ENCODE measurements around the gene HRH4.

Gene HRH4

GRCh38 chr18:24460388-24460787 is at the start of gene HRH4:
HRH4 (plus strand) TSS chr18:24460637; CDS start chr18:24460729, 92 bp downstream.
- DNase-seq (ENCODE audit: low read depth): no peak
- Histone ChIP-seq H3K27me3 (replicated peaks; ENCODE audit: control insufficient read depth, insufficient read depth, low read length) (no peaks in the 10 kb centered on the region), H3K36me3 (ENCODE audit: control insufficient read depth, insufficient read depth, low read length, severe bottlenecking) (no peaks in the 10 kb centered on the region), H3K9ac (ENCODE audit: low read length) (no peak within 1 kb of the TSS), H3K4me1 (ENCODE audit: control insufficient read depth, insufficient read depth, low read length) (no peaks in the 10 kb centered on the region), H3K4me3 (ENCODE audit: low read length) (no peak within 1 kb of the TSS), H3K9me3 (ENCODE audit: control insufficient read depth, low read length) (no peaks in the 10 kb centered on the region)

GRCh38 chr18:24413148-24413547 is 47.3 kb upstream of the HRH4 start:
- no peak overlapping the region for H3K4me3 ChIP-seq (ENCODE audit: low read length)
- H3K9ac ChIP-seq (ENCODE audit: low read length): no peak overlapping the region
- no peaks in the 10 kb centered on the region for H3K36me3 ChIP-seq (ENCODE audit: control insufficient read depth, insufficient read depth, low read length, severe bottlenecking)
- no peaks in the 10 kb centered on the region for H3K4me1 ChIP-seq (ENCODE audit: control insufficient read depth, insufficient read depth, low read length)
- H3K9me3 ChIP-seq (ENCODE audit: control insufficient read depth, low read length): no peaks in the 10 kb centered on the region
- DNase-seq (ENCODE audit: low read depth): peak; percentile 21
- H3K27me3 ChIP-seq (replicated peaks; ENCODE audit: control insufficient read depth, insufficient read depth, low read length): peaks cover 15% of the 10 kb centered on the region

- H3K9ac ChIP-seq (ENCODE audit: low read length): no peak overlapping the region
- no peaks in the 10 kb centered on the region for H3K4me1 ChIP-seq (ENCODE audit: control insufficient read depth, insufficient read depth, low read length)
- no peaks in the 10 kb centered on the region for H3K36me3 ChIP-seq (ENCODE audit: control insufficient read depth, insufficient read depth, low read length, severe bottlenecking)
- peaks cover 24% of the 10 kb centered on the region for H3K27me3 ChIP-seq (replicated peaks; ENCODE audit: control insufficient read depth, insufficient read depth, low read length)
- no peak overlapping the region for H3K4me3 ChIP-seq (ENCODE audit: low read length)
- no peak for DNase-seq (ENCODE audit: low read depth)
- no peaks in the 10 kb centered on the region for H3K9me3 ChIP-seq (ENCODE audit: control insufficient read depth, low read length)
Observed at GRCh38 chr18:24414349-24415003, 46.0 kb upstream of the HRH4 start.

GRCh38 chr18:24417480-24417879 is 43.0 kb upstream of the HRH4 start:
- no peak for DNase-seq (ENCODE audit: low read depth)
- H3K27me3 ChIP-seq (replicated peaks; ENCODE audit: control insufficient read depth, insufficient read depth, low read length): peaks cover 19% of the 10 kb centered on the region
- no peak overlapping the region for H3K4me3 ChIP-seq (ENCODE audit: low read length)
- no peaks in the 10 kb centered on the region for H3K9me3 ChIP-seq (ENCODE audit: control insufficient read depth, low read length)
- H3K4me1 ChIP-seq (ENCODE audit: control insufficient read depth, insufficient read depth, low read length): no peaks in the 10 kb centered on the region
- H3K9ac ChIP-seq (ENCODE audit: low read length): no peak overlapping the region
- H3K36me3 ChIP-seq (ENCODE audit: control insufficient read depth, insufficient read depth, low read length, severe bottlenecking): no peaks in the 10 kb centered on the region

GRCh38 chr18:24420551-24420950 is 39.9 kb upstream of the HRH4 start:
- peaks cover 4% of the 10 kb centered on the region for H3K9me3 ChIP-seq (ENCODE audit: control insufficient read depth, low read length)
- no peak overlapping the region for H3K4me3 ChIP-seq (ENCODE audit: low read length)
- no peaks in the 10 kb centered on the region for H3K36me3 ChIP-seq (ENCODE audit: control insufficient read depth, insufficient read depth, low read length, severe bottlenecking)
- H3K9ac ChIP-seq (ENCODE audit: low read length): no peak overlapping the region
- no peak for DNase-seq (ENCODE audit: low read depth)
- H3K27me3 ChIP-seq (replicated peaks; ENCODE audit: control insufficient read depth, insufficient read depth, low read length): peaks cover 35% of the 10 kb centered on the region
- H3K4me1 ChIP-seq (ENCODE audit: control insufficient read depth, insufficient read depth, low read length): no peaks in the 10 kb centered on the region

GRCh38 chr18:24421831-24422230 is 38.6 kb upstream of the HRH4 start:
- Histone ChIP-seq H3K9me3 (ENCODE audit: control insufficient read depth, low read length) (peaks cover 9% of the 10 kb centered on the region), H3K36me3 (ENCODE audit: control insufficient read depth, insufficient read depth, low read length, severe bottlenecking) (no peaks in the 10 kb centered on the region), H3K4me3 (ENCODE audit: low read length) (no peak overlapping the region), H3K4me1 (ENCODE audit: control insufficient read depth, insufficient read depth, low read length) (peaks cover 4% of the 10 kb centered on the region), H3K27me3 (replicated peaks; ENCODE audit: control insufficient read depth, insufficient read depth, low read length) (peaks cover 37% of the 10 kb centered on the region), H3K9ac (ENCODE audit: low read length) (no peak overlapping the region)
- peak; percentile 9 for DNase-seq (ENCODE audit: low read depth)

GRCh38 chr18:24426073-24426397 is 34.4 kb upstream of the HRH4 start:
- Histone ChIP-seq H3K9me3 (ENCODE audit: control insufficient read depth, low read length) (peaks cover 9% of the 10 kb centered on the region), H3K4me1 (ENCODE audit: control insufficient read depth, insufficient read depth, low read length) (peaks cover 16% of the 10 kb centered on the region), H3K9ac (ENCODE audit: low read length) (peak overlapping the region; percentile 93), H3K36me3 (ENCODE audit: control insufficient read depth, insufficient read depth, low read length, severe bottlenecking) (peaks cover 4% of the 10 kb centered on the region), H3K27me3 (replicated peaks; ENCODE audit: control insufficient read depth, insufficient read depth, low read length) (peaks cover 18% of the 10 kb centered on the region), H3K4me3 (ENCODE audit: low read length) (peak overlapping the region; percentile 89)
- no peak for DNase-seq (ENCODE audit: low read depth)

- DNase-seq (ENCODE audit: low read depth): peak; percentile 89
- Histone ChIP-seq H3K4me1 (ENCODE audit: control insufficient read depth, insufficient read depth, low read length) (peaks cover 16% of the 10 kb centered on the region), H3K4me3 (ENCODE audit: low read length) (peak within 1 kb of the TSS; percentile 89), H3K36me3 (ENCODE audit: control insufficient read depth, insufficient read depth, low read length, severe bottlenecking) (peaks cover 8% of the 10 kb centered on the region), H3K27me3 (replicated peaks; ENCODE audit: control insufficient read depth, insufficient read depth, low read length) (peaks cover 18% of the 10 kb centered on the region), H3K9me3 (ENCODE audit: control insufficient read depth, low read length) (peaks cover 9% of the 10 kb centered on the region), H3K9ac (ENCODE audit: low read length) (peak within 1 kb of the TSS; percentile 93)
Observed at GRCh38 chr18:24426398-24427294, 33.8 kb upstream of the HRH4 start, which contains the start of gene IMPACT. IMPACT (plus strand) TSS chr18:24426670; CDS start chr18:24426757, 87 bp downstream.

GRCh38 chr18:24427484-24427883 is 33.0 kb upstream of the HRH4 start:
- H3K36me3 ChIP-seq (ENCODE audit: control insufficient read depth, insufficient read depth, low read length, severe bottlenecking): peaks cover 8% of the 10 kb centered on the region

GRCh38 chr18:24428709-24429108 is 31.7 kb upstream of the HRH4 start:
- H3K9me3 ChIP-seq (ENCODE audit: control insufficient read depth, low read length): peaks cover 7% of the 10 kb centered on the region
- peaks cover 15% of the 10 kb centered on the region for H3K27me3 ChIP-seq (replicated peaks; ENCODE audit: control insufficient read depth, insufficient read depth, low read length)
- peaks cover 16% of the 10 kb centered on the region for H3K4me1 ChIP-seq (ENCODE audit: control insufficient read depth, insufficient read depth, low read length)
- H3K4me3 ChIP-seq (ENCODE audit: low read length): no peak overlapping the region
- H3K36me3 ChIP-seq (ENCODE audit: control insufficient read depth, insufficient read depth, low read length, severe bottlenecking): peaks cover 8% of the 10 kb centered on the region
- no peak overlapping the region for H3K9ac ChIP-seq (ENCODE audit: low read length)
- no peak for DNase-seq (ENCODE audit: low read depth)

More at GRCh38 chr18:24427484-24427883, 33.0 kb upstream of the HRH4 start:
- Histone ChIP-seq H3K9ac (ENCODE audit: low read length) (peak overlapping the region; percentile 93), H3K4me1 (ENCODE audit: control insufficient read depth, insufficient read depth, low read length) (peaks cover 16% of the 10 kb centered on the region), H3K27me3 (replicated peaks; ENCODE audit: control insufficient read depth, insufficient read depth, low read length) (peaks cover 18% of the 10 kb centered on the region), H3K4me3 (ENCODE audit: low read length) (peak overlapping the region; percentile 89), H3K9me3 (ENCODE audit: control insufficient read depth, low read length) (peaks cover 9% of the 10 kb centered on the region)
- DNase-seq (ENCODE audit: low read depth): peak; percentile 21

GRCh38 chr18:24429188-24429587 is 31.2 kb upstream of the HRH4 start:
- DNase-seq (ENCODE audit: low read depth): no peak
- H3K9me3 ChIP-seq (ENCODE audit: control insufficient read depth, low read length): peaks cover 5% of the 10 kb centered on the region
- no peak overlapping the region for H3K9ac ChIP-seq (ENCODE audit: low read length)
- peaks cover 13% of the 10 kb centered on the region for H3K27me3 ChIP-seq (replicated peaks; ENCODE audit: control insufficient read depth, insufficient read depth, low read length)
- H3K36me3 ChIP-seq (ENCODE audit: control insufficient read depth, insufficient read depth, low read length, severe bottlenecking): peaks cover 8% of the 10 kb centered on the region
- peaks cover 16% of the 10 kb centered on the region for H3K4me1 ChIP-seq (ENCODE audit: control insufficient read depth, insufficient read depth, low read length)
- no peak overlapping the region for H3K4me3 ChIP-seq (ENCODE audit: low read length)

All from adipocyte (in vitro differentiated cells).